Measurements from ENCODE around the gene SIK1.
"Not testable (repeated sequence)": the region's sequence is repeated elsewhere in the genome, so short reads cannot be mapped to it uniquely, and the experiment has no call there.

SIK1 gene

GRCh38 chr21:43439316-43440075, 12.6 kb upstream of the SIK1 start:
- DNase-seq: not testable (repeated sequence)

- not testable (repeated sequence) for DNase-seq
These were observed 9.3 kb upstream of the SIK1 start for GRCh38 chr21:43436272-43436671.

GRCh38 chr21:43433340-43434136, 6.6 kb upstream of the SIK1 start:
- DNase-seq: not testable (repeated sequence)

GRCh38 chr21:43430830-43431416, 4.0 kb upstream of the SIK1 start:
- DNase-seq: not testable (repeated sequence)

GRCh38 chr21:43428964-43429363, 2.0 kb upstream of the SIK1 start:
- DNase-seq: not testable (repeated sequence)

- DNase-seq: not testable (repeated sequence)
These were observed 270 bp upstream of the SIK1 start for GRCh38 chr21:43427242-43427559.

- not testable (repeated sequence) for DNase-seq
These were observed 927 bp downstream of the SIK1 start for GRCh38 chr21:43426004-43426403.

GRCh38 chr21:43419475-43419874, 7.5 kb downstream of the SIK1 start:
- DNase-seq: not testable (repeated sequence)

- not testable (repeated sequence) for DNase-seq
These were observed 12.4 kb downstream of the SIK1 start for GRCh38 chr21:43414576-43414975.

GRCh38 chr21:43412020-43412788, 14.7 kb downstream of the SIK1 start:
- not testable (repeated sequence) for DNase-seq

- not testable (repeated sequence) for DNase-seq
These were observed 16.4 kb downstream of the SIK1 start for GRCh38 chr21:43410456-43411068.

GRCh38 chr21:43407139-43407538, 19.8 kb downstream of the SIK1 start:
- DNase-seq: not testable (repeated sequence)

GRCh38 chr21:43404450-43404849, 22.5 kb downstream of the SIK1 start:
- DNase-seq: not testable (repeated sequence)

GRCh38 chr21:43403651-43404430, 23.1 kb downstream of the SIK1 start:
- DNase-seq: not testable (repeated sequence)

GRCh38 chr21:43401125-43401524, 25.8 kb downstream of the SIK1 start:
- DNase-seq: not testable (repeated sequence)

GRCh38 chr21:43399595-43400015, 27.3 kb downstream of the SIK1 start:
- DNase-seq: not testable (repeated sequence)

GRCh38 chr21:43399136-43399535, 27.8 kb downstream of the SIK1 start:
- not testable (repeated sequence) for DNase-seq

- DNase-seq: not testable (repeated sequence)
These were observed 28.4 kb downstream of the SIK1 start for GRCh38 chr21:43398533-43398932.

- not testable (repeated sequence) for DNase-seq
These were observed 28.9 kb downstream of the SIK1 start for GRCh38 chr21:43398000-43398399.

GRCh38 chr21:43397439-43397808, 29.5 kb downstream of the SIK1 start:
- DNase-seq: not testable (repeated sequence)

- not testable (repeated sequence) for DNase-seq
These were observed 30.0 kb downstream of the SIK1 start for GRCh38 chr21:43396788-43397438.

All from activated gamma-delta T cell (primary cell).